Measurements from ENCODE around the gene ADIPOR2. TPM values are rescaled to one million over a fixed set of nuclear protein-coding genes. Genes with fewer than 3 reads are reported as not detected.

Gene ADIPOR2
- total and polyA plus RNA-seq, 2 of the 4 experiments (the other 2 are of a cell fraction) = 20.0 to 24.9 TPM

DNA sequence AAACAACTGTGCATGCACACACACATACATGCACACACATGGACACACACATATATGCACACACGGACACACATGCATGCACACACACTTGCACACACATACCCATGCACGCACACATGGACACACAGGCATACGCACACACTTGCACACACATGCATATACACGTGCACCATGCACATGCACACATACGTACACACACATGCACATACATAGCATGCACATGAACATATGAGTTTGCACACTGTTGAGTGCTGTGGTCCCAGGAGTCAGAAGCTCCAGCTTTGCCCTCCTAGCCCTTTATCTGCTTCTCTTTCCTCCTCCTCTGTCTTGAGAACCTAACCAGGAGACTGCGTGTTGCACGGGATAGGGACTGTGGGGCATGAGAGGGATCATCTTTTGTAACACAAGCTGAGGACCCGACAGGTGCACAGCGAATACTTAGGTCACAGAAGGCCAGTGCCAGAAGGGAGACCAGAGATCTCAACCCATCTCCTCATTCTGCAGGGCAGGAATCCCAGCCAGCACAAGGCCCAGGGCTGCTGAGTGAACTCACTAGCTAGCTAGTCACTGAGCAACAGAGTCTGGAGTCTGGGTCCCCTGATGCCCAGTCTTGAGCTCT is 126.0 kb downstream of the ADIPOR2 start:
- Histone ChIP-seq H3K14ac (replicated peaks; ENCODE audit: low read depth, low read length) (no peak overlapping the region), H2BK5ac (ENCODE audit: low read depth, low read length, poor library complexity, severe bottlenecking) (no peak overlapping the region), H2BK20ac (ENCODE audit: low read depth, low read length) (no peak overlapping the region), H2AK9ac (replicated peaks; ENCODE audit: low read depth, low read length, poor library complexity) (no peak overlapping the region), H3K4me2 (ENCODE audit: low read depth, low read length) (no peak overlapping the region), H4K8ac (ENCODE audit: low read depth in 2 of 2, low read length in 2 of 2) (no peak overlapping the region), H4K20me1 (ENCODE audit: insufficient read depth, low read length) (no peaks in the 10 kb centered on the region), H3K56ac (ENCODE audit: extremely low read depth, insufficient read depth, low read length) (no peak overlapping the region), H4K91ac (ENCODE audit: insufficient read depth, low read depth, low read length) (no peak overlapping the region), H3K27me3 (ENCODE audit: control insufficient read depth, insufficient read depth, low read length) (peaks cover 58% of the 10 kb centered on the region), H3K9me1 (ENCODE audit: insufficient read depth, low read length) (no peaks in the 10 kb centered on the region; the same call in 1 of the 2 replicates), H3K36me3 (ENCODE audit: control insufficient read depth, insufficient read depth, low read length) (no peaks in the 10 kb centered on the region), H2BK120ac (ENCODE audit: low read depth, low read length) (no peak overlapping the region), H3K9ac (ENCODE audit: low read depth, low read length) (no peak overlapping the region), H4K5ac (ENCODE audit: low read depth, low read length) (no peak overlapping the region), H3K4me3 (ENCODE audit: insufficient read depth, low read depth, low read length) (no peak overlapping the region), H3K4me1 (ENCODE audit: control insufficient read depth, insufficient read depth, low read length) (no peaks in the 10 kb centered on the region), H2AK5ac (ENCODE audit: low read depth, low read length) (no peak overlapping the region), H2AFZ (replicated peaks; ENCODE audit: low read length, poor library complexity) (no peak overlapping the region), H3K4ac (ENCODE audit: low read depth, low read length) (no peak overlapping the region), H2BK15ac (ENCODE audit: low read depth, low read length) (no peak overlapping the region), H3K23ac (ENCODE audit: low read depth, low read length) (no peak overlapping the region), H3K79me1 (ENCODE audit: low read depth in 1 of 2, low read length in 2 of 2) (no peaks in the 10 kb centered on the region), H3K27ac (ENCODE audit: insufficient read depth, low read length) (no peak overlapping the region), H3K18ac (ENCODE audit: low read depth, low read length) (no peak overlapping the region), H3K9me3 (ENCODE audit: control insufficient read depth, insufficient read depth, low read length) (no peaks in the 10 kb centered on the region)
- ATAC-seq (ENCODE audit: low read depth) (no peak), DNase-seq (no peak)
- BruUV-seq (replicated peaks) = no TSS peak
- CTCF ChIA-PET = no interaction called here
- dilution Hi-C loops (cut with HindIII; ENCODE audit: low sequenced_read_pairs, unreplicated experiment) (no loop called here), intact Hi-C loops (cut with micrococcal nuclease) (no loop called here), in situ Hi-C loops (cut with MboI; ENCODE audit: low sequenced_read_pairs) (loop anchor here (25.0 kb wide), 1 partner anchor 470 kb away; no protein-coding TSS in a partner anchor)
- POLR2A ChIA-PET (ENCODE audit: unreplicated experiment) = no interaction called here
- TF ChIP-seq MXI1 (IDR thresholded peaks at IDR 0.05; ENCODE audit: borderline replicate concordance, low read depth, low read length) = no peak
- TF ChIP-seq NFE2L2 (IDR thresholded peaks at IDR 0.05; ENCODE audit: low read depth, low read length) = no peak
- TF ChIP-seq, protein P1, sequence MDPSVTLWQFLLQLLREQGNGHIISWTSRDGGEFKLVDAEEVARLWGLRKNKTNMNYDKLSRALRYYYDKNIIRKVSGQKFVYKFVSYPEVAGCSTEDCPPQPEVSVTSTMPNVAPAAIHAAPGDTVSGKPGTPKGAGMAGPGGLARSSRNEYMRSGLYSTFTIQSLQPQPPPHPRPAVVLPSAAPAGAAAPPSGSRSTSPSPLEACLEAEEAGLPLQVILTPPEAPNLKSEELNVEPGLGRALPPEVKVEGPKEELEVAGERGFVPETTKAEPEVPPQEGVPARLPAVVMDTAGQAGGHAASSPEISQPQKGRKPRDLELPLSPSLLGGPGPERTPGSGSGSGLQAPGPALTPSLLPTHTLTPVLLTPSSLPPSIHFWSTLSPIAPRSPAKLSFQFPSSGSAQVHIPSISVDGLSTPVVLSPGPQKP (IDR thresholded peaks at IDR 0.05; ENCODE audit: borderline replicate concordance, low read depth, low read length) = no peak
- TF ChIP-seq, protein P2, sequence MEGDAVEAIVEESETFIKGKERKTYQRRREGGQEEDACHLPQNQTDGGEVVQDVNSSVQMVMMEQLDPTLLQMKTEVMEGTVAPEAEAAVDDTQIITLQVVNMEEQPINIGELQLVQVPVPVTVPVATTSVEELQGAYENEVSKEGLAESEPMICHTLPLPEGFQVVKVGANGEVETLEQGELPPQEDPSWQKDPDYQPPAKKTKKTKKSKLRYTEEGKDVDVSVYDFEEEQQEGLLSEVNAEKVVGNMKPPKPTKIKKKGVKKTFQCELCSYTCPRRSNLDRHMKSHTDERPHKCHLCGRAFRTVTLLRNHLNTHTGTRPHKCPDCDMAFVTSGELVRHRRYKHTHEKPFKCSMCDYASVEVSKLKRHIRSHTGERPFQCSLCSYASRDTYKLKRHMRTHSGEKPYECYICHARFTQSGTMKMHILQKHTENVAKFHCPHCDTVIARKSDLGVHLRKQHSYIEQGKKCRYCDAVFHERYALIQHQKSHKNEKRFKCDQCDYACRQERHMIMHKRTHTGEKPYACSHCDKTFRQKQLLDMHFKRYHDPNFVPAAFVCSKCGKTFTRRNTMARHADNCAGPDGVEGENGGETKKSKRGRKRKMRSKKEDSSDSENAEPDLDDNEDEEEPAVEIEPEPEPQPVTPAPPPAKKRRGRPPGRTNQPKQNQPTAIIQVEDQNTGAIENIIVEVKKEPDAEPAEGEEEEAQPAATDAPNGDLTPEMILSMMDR (conservative IDR thresholded peaks at IDR 0.05; ENCODE audit: low read depth, low read length) = no peak
- TF ChIP-seq, protein P3, sequence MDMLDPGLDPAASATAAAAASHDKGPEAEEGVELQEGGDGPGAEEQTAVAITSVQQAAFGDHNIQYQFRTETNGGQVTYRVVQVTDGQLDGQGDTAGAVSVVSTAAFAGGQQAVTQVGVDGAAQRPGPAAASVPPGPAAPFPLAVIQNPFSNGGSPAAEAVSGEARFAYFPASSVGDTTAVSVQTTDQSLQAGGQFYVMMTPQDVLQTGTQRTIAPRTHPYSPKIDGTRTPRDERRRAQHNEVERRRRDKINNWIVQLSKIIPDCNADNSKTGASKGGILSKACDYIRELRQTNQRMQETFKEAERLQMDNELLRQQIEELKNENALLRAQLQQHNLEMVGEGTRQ (IDR thresholded peaks at IDR 0.05; ENCODE audit: low read depth, low read length) = no peak
- TF ChIP-seq SMC3 (IDR thresholded peaks at IDR 0.05; ENCODE audit: low read depth, low read length) = no peak
- 61% methylated on average over 2 of the region's 9 CpGs; no CpG with 5 or more reads in 1 of the 2 experiments for WGBS, 2 experiments (ENCODE audit: extremely low coverage in 2 of 2, insufficient read length in 1 of 2)
